Stimulated activated CD4-positive, alpha-beta T cell treated with anti-CD3 and anti-CD28 coated beads, Interleukin-4, amount 100 ng/mL, for 1 hour (primary cell): ENCODE measurements around the gene PLIN4.
"Not testable (repeated sequence)": the region's sequence is repeated elsewhere in the genome, so short reads cannot be mapped to it uniquely, and the experiment has no call there.

Experiments used
- DNase-seq: peaks from one replicate; pipeline ENCODE4 v3.0.0-alpha.2; 2020

Gene PLIN4, protein sequence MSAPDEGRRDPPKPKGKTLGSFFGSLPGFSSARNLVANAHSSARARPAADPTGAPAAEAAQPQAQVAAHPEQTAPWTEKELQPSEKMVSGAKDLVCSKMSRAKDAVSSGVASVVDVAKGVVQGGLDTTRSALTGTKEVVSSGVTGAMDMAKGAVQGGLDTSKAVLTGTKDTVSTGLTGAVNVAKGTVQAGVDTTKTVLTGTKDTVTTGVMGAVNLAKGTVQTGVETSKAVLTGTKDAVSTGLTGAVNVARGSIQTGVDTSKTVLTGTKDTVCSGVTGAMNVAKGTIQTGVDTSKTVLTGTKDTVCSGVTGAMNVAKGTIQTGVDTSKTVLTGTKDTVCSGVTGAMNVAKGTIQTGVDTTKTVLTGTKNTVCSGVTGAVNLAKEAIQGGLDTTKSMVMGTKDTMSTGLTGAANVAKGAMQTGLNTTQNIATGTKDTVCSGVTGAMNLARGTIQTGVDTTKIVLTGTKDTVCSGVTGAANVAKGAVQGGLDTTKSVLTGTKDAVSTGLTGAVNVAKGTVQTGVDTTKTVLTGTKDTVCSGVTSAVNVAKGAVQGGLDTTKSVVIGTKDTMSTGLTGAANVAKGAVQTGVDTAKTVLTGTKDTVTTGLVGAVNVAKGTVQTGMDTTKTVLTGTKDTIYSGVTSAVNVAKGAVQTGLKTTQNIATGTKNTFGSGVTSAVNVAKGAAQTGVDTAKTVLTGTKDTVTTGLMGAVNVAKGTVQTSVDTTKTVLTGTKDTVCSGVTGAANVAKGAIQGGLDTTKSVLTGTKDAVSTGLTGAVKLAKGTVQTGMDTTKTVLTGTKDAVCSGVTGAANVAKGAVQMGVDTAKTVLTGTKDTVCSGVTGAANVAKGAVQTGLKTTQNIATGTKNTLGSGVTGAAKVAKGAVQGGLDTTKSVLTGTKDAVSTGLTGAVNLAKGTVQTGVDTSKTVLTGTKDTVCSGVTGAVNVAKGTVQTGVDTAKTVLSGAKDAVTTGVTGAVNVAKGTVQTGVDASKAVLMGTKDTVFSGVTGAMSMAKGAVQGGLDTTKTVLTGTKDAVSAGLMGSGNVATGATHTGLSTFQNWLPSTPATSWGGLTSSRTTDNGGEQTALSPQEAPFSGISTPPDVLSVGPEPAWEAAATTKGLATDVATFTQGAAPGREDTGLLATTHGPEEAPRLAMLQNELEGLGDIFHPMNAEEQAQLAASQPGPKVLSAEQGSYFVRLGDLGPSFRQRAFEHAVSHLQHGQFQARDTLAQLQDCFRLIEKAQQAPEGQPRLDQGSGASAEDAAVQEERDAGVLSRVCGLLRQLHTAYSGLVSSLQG (N-terminal part only)

DNA sequence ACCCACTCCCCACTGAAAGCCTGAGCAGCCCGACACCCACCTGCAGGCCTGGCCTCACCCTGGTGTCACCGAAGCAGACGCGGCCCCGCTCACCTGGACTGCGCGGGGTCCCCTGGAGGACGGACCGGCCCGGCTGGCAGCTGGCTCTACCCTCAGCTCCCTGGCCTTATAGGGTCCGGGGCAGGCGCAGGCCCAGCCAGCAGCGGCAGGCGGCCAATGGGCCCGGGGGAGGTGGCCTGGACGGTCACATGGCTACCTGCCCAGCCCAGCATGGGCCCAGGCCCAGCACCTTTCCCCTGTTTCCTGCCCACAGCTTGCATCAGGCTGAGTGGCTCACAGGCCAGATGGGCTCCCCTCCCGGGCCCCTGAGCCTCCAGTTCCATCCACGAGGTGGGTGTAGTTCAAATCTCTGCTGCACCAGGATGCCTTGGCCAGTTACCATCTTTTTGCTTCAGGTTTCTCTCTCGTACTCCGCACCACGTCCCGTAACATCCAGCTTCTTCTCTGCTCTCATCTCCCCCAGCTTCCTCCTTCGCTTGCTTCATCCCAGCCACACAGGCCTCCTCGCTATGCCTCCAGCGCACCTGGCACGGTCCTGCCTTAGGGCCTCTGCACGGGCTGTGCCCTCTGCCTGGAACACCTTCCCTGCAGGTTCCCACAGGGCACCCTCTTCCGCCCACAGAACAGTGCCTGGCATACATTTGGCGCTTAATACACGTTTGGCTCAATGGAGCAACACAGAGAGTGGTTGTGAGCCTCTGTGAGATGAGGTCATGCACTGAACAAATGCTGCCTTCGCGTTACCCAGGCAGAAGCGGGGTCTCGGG is at the start of gene PLIN4:
TSS of gene PLIN4 (minus strand) at position 142 of the 827 bp plus-strand sequence. CDS start 214 bp downstream, outside the sequence.
- DNase-seq, result no peak

DNA sequence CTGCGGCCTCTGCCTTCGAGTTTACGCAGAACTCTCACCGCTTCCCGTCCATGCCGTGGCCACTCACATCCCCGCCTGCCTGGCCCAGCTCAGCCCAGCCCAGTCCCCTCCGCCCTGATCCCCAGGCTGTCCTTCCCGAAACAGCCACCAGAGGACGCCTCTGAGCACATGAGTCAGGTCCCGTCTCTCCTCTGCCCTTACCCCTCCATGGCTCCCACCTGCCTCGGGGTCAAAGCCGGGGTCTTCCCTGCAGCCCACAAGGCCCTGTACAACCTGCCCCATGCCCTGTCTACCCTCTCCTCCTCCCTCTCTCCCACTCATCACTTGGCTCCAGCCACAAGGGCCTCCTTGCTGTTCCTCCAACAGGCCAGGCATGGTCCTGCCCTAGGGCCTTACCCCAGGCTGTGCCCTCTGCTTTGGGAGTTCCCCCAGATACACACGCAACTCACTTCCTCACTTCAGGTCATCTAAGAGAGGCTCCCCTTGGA is 49.3 kb upstream of the PLIN4 start:
- DNase-seq, result peak; percentile 63

DNA sequence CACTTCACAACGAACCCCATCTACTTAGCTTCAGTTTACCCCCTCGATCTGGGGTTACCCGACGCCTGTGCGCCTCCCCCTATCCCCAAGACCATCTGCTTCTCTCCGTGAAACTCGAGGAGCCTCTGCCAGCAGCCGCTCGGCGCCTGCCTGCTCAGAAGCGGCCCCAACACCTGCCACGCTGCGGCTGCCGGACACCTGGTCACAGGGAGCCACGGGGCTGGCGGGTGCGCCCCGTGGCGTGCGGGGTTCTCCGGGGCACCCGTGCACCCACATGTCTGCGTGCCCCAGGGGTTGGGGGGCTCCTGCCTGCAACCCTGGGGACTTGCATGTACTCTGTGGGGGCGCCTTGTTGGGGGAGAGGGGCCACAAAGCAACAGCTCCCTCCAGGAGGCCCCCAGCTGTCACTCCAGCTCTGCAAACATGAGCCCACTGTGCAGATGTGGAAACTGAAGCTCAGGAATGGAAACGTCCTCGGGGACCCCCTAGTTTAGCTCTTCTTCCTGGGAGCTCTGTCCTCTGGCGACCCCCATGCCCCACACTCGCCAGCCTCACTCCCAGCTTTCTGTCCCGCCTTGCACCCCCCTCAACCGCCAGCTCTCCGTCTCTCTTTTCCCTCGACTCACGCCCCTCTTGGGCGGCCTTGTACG is 48.2 kb upstream of the PLIN4 start:
- no peak for DNase-seq

DNA sequence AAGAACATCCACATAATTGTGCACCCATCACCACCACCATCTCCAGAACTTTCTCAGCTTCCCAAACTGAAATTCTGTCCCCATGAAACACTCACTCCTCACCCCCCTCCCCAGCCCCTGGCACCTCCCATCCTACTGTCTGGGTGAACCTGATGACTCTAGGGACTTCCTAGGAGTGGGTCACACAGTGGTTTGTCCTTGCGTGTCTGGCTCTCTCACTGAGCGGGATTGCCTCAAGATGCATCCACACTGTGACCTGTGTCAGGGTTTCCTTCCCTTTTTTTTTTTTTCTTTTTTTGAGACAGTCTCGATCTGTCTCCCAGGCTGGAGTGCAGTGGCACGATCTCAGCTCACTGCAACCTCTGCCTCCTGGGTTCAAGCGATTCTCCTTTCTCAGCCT is 45.3 kb upstream of the PLIN4 start:
- DNase-seq, result not testable (repeated sequence)

DNA sequence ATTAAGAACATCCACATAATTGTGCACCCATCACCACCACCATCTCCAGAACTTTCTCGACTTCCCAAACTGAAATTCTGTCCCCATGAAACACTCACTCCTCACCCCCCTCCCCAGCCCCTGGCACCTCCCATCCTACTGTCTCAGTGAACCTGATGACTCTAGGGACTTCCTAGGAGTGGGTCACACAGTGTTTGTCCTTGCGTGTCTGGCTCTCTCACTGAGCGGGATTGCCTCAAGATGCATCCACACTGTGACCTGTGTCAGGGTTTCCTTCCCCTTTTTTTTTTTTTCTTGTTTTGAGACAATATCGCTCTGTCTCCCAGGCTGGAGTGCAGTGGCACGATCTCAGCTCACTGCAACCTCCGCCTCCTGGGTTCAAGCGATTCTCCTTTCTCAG is 43.8 kb upstream of the PLIN4 start:
- not testable (repeated sequence) for DNase-seq

DNA sequence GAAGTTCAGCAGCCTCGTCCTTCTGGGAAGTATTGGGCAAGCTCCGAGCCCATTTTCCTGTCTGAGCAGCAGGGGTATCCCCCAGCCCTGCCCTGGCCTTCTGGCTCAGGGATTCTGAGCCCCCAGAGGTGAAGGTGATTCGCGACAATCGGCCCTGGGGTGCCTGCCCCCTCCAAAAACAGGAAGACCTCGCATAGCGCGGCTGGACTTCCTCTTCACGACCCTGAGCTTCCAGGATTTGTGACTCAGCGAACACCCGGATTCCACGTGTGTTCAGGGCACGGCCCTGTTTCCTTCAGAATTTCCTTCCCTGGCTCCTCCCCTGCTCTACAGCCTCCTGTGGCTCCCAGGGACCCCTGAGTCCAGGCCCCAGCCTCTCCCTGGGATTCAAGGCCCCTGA is 41.3 kb upstream of the PLIN4 start, which contains the start of gene SEMA6B:
TSS of gene SEMA6B (minus strand) at position 116 of the 400 bp plus-strand sequence. CDS start 1,227 bp downstream, outside the sequence.
- no peak for DNase-seq

DNA sequence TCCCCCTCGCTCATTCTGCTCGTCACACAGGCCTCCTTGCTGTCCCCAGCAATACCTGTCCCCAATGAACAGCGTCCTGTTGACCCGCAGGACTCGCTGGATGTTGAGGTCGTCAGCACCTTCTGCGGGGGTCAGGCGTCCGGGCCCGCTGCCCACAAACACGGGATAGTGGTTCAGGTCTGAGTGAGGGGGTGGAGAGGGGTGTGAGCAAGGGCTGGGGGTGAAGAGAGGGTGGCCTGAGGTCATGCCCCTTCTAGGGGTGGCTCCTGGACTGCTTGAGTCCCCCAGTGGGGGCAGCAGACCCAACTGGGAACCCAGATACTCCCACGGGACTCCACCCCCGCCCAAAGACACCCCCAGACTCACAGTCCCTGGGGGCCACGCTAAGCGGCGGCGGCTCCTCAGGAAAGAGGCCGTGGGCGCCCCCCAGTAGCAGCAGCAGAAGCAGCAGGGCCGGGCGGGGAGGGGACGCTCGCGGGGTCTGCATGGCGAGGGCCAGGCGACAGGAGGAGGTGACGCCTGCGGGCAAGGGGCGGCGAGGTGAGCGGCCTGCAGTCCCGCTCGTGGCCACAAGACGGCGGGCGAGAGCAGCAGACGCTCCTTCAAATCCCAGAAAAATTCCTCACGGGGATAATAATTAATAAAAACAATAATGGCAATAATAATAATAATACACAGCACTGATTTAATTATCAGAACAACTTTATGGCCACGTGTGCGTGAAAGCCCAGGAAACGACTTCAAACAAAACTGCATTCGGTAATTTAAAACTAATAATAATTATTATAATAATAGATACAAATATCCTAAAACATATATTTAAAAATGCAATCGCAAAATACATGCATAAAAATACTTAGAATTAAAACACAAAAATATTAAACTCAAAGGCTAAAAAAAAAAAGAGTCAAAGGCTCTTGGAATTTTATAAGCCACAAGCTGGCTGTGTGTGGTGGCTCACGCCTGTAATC is 40.0 kb upstream of the PLIN4 start:
- DNase-seq, result peak; percentile 39

DNA sequence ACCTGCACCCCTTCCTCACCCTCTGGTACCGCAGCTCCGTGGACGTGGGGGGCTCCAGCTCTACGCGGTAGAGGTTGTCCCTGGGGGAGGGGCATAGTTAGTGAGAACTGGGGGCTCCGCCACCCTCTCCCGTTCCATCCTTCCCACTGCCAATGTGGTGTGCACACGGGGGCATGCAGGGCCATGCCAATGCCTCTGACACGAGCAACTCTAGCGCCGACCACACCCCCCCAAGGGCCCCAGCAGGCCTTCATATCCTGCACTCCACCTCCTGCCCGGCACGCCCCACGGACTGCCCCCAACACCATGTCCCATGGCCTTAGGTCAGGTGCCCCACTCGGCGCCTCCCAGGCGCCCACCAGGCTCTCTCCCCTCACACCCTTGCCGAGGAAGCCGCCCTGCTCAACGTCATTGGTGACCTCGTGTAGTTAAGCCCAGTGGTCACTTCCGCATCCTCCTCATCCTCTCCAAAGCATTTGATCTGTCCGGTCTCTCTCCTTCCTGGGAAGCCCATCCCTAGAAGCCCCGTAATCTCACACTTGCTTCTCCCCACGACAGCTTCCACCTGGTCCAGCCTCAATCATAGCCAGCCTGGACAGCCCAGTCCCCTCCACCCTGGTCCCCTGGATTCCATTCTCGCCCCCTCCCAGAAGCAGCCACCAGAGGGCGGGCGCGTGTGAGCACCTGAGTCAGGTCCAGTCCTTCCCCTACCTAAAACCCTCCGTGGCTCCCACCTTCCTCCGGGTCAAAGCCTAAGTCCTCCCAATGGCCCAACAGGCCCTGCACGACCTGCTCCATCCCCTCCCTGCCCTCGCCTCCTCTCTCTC is 39.1 kb upstream of the PLIN4 start:
- DNase-seq, result peak; percentile 28

DNA sequence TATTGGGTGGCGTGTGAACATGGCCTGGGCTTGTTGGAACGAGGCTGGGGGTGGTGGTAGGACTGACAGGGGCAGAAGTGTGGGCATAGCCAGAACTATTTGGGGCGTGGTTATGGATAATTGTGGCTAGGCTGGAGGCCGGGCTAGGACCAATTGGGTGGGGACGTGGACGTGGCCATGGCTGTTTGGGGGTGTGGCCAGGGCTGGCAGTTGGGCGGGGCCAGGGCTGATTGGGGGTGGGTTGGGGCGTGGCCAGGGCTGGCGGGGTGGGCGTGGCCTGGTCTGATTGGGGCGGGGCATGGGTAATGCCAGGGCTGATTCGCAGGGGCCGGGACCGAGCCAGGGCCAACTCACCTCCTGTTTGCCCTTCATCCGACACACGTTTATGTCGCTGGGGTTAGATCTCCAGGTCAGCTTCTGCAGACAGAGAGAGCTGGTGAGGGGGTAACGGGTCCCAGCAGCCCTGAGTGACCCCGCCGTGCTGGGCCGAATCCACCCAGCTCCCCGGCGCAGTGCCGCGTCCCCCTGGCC is 38.4 kb upstream of the PLIN4 start:
- DNase-seq, result peak; percentile 31

DNA sequence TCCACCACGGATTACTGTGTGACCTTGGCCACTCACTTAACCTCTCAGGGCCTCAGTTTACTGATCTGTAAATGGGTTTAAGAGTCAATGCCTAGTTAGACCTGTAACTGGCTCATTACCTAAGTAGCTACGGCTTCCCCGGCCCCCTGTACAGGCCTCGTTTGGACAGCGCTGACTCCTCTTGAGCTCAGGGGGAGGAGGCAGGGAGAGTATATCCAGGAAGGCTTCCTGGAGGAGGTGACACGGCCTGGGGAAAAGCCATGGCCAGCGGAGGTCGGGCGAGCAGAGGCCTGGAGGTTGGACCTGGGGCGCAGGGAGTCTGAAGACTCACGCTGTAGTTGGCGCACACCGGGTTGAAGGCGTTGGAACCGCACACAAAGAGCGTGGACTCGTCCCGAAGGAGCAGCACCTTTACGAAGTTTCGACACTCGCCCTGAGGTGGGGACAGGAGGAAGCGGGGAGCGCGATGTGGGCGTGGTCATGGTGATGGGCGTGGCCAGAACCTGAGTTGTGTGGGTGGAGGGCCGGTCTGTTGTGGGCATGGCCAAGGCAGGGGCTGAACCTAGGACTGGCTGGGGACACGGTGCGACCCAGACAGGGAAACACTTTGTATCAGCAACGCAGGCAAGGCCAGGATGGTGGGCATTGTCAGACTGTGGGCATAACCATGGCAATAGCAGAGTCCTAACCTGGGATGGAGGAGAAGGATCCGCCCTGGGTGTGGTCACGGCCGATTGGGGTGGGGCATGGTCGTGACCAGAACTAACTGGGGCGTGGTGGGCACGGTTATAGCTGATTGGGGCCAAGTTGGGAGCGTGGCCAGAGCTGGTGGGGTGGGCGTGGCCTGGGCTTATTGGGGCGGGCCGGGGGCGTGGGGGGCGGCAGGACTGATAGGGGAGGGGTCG is 37.6 kb upstream of the PLIN4 start:
- DNase-seq, result no peak

DNA sequence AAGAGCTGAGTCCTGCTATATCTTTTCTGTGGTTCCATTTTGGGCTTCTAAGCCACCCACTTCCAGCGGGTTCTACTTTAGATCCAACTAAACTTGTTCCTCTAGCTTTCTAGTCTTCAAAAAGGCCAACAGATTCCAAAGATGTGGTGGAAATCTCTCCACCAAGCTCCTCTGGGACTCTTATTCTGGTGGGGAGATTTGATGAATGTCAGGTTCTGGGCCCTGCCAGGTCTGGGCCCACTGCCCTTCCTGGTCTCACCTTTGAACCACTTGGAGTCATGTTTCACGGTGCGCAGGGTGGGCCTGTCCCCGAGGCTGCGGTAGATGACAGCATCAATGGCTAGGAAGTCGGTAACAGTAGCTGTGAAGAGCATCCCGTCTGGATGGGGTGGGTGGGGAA is 36.4 kb upstream of the PLIN4 start:
- DNase-seq, result no peak

DNA sequence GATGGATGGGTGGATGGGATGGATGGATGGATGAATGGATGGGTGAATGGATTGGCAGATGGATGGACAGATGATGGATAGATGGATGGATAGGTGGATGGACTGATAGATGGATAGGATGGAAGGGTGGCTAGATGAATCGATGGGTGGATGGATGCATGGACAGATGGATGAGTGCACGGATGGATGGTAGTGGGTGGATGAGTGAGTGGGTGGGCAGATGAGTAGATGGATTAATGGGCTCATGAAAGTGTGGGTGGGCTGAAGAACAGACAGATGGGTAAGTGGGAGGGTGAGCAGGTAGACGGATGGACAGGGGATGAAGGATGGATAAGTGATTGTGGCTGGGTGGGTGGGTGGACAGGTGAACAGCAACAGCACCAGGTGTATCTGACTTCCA is 35.5 kb upstream of the PLIN4 start:
- no peak for DNase-seq

DNA sequence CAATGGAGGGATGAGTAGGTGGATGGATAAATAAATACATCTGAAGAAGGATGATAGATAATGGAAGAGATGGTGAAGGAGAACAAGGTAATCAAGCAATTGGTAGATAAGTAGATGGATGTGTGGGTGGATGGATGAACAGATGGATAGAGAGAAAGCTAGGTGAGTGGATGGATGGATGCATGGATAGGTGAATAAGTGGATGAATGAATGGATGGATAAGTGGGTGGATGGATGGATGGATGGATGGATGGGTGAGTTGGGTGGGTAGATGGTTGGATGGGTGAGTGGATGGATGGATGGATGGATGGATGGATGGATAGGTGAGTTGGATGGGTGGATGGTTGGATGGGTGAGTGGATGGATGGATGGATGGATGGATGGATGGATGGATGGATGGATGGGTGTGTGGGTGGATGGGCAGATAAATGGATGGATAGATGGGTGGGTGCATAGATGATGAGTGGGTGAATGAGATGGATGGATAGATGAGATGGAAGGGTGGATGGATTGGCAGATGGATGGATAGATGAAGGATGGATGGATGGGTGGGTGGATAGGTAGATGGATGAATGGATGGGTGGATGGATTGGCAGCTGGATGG is 34.9 kb upstream of the PLIN4 start:
- no peak for DNase-seq

DNA sequence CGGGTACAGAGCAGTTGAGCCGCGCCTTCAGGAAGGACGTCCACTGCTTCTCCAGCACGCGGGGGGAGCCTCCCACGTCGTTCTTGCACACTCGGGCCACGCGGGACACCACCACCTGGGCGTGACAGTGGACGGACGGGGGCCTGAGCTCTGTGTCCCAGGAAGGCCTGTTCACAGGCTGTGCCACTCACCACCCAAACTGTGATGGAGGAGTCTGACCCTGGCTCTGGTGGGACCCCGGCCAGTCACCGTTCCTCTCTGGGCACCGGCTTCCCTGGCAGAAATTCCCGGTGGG is 34.2 kb upstream of the PLIN4 start:
- no peak for DNase-seq

DNA sequence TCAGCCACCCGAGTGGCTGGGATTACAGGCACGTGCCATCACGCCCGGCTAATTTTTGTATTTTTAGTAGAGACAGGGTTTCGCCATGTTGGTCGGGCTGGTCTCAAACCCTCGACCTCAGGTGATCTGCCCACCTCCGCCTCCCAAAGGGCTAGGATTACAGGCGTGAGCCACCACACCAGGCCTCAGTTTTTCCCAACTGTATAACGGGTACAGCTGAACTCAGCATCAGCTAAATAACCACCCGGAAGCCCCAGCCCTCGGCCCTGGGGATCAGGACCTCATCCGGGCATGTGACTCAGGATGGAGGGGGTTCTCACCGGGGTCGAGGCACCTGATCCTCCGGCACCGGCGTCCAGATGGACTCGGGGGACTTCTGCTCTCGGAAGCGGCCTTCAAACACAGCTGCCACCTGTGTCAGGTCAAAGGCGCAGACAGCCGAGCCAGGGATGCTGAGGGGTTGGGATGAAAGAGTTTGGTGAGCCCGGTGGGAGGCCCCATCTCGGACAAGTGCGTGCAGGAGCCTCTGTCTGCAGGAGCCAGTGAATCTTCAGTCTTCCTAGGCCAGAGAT is 32.3 kb upstream of the PLIN4 start:
- no peak for DNase-seq

DNA sequence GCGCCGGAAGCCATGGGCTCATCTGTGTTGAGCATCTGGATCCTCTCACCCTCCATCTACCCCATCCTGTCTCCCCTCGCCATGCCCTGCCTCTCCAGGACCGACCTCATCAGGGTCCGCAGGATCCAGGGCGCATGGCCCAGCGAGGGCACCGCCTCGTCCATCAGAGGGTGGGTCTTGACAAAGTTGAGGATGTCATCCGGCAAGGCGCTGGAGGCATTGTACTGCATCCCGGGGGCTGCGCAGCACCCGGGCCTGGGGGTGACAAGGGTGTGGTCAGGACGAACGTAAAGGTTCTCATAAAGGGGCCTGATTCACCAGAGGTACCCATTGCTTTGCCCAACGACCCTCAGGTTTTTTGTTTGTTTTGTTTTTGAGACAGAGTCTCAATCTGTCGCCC is 31.7 kb upstream of the PLIN4 start:
- no peak for DNase-seq

DNA sequence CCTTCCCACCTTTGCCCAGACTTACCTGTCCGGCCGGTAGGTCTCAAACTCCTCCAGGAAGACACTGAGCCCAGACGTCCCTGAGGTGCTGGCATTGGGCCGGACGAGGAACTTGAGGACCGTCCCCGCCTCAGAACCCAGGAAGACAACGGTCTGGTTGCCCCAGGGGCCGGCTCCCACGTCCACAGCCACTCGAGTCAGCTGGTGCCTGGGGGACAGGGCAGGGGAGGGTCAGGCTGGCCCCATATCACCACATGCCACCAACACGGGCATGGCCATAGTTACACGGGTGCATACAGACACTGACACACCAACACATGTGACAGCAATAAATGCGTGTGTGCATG is 29.9 kb upstream of the PLIN4 start:
- DNase-seq, result no peak
